HG03521 (cell line): Measurements from ENCODE around the gene CEP112.

Experiments
- ATAC-seq: cut with Tn5 transposase; IDR thresholded peaks from one replicate; pipeline ENCODE4 v1.9.1; 2021; ENCODE audit warnings: mild to moderate bottlenecking, moderate library complexity; ENCODE audit not compliant: unreplicated experiment

Gene CEP112

GRCh38 chr17:65994679-65995078 lies 197.3 kb downstream of the CEP112 start:
- ATAC-seq, result no peak

GRCh38 chr17:65994114-65994513 lies 197.8 kb downstream of the CEP112 start:
- no peak for ATAC-seq

DNA sequence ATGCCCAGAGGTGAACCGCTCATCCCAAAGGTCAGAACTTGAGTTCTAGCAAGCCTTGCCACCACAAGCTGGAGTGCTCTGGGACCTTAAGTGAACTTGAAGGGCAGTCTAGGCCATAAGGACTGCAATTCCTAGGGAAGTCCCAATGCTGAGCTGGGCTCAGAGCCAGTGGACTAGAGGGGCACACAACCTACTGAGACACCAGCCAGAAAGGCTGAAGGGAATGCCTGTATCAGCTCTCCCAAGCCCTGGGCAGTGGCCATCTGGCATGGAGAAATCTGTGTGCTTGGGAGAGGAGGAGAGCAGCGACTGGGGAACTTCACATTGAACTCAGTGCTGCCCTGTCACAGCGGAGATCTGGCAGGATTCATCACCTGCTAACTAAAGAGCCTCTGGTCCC lies 201.3 kb downstream of the CEP112 start:
- no peak for ATAC-seq

- no peak for ATAC-seq
These were observed 203.5 kb downstream of the CEP112 start for GRCh38 chr17:65988451-65988850.

GRCh38 chr17:65987988-65988387 lies 203.9 kb downstream of the CEP112 start:
- no peak for ATAC-seq

GRCh38 chr17:65985571-65985970 lies 206.4 kb downstream of the CEP112 start:
- no peak for ATAC-seq

DNA sequence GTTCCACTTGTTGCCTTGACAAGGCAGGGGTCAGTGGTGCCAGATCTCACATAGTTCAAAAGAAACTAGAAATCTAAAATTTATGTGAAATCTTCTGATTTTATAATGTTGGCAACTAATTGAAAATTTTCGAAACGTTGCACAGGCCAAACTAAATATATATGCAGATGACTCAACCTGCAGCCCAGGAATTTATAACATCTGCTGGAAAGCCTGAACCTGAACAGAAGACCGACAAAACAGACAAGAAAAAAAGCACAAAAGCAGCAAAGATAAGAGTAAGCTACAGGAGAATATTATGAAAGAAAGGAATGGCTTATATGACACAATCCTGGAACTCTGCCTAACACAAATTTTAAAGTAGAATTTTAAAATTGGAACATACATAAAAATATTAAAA lies 207.6 kb downstream of the CEP112 start:
- ATAC-seq, result no peak

- no peak for ATAC-seq
These were observed 213.1 kb downstream of the CEP112 start for GRCh38 chr17:65978871-65979270.

- ATAC-seq, result no peak
These were observed 214.9 kb downstream of the CEP112 start for GRCh38 chr17:65977041-65977440.

DNA sequence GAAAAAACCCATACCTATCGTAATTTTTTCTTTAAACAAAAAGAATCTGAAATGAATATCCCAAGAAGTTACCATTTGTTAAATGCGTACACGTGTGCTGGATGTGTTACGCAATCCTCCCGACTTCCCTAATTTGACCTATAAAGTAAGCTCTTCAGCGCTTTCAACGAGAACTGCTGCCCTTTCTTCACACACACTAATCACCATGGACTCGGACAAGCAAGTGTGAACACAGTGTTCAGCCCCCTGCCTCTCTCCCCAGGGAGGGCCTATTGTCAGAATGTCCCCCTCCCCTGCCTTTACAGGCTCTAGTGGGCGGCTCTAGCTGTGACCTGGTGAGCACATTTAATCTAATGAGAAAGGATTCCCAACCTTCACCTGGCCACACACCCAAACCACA lies 216.1 kb downstream of the CEP112 start:
- ATAC-seq, result no peak

DNA sequence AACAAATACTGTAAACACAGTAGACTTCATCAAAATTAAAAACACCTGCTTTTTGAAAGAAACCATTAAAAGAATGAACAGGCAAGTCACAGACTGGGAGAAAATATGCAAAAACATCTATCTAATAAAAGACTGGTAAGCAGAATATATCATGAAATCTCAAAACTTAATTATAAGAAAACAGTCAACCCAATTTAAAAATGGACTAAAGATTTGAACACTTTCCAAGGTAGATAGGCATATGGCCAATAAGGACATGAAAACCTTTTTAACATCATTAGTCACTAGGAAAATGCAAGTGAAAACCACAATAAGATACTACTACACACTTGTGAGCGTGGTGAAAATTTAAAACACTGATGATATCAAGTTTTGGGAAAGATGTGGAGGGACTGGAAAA lies 218.7 kb downstream of the CEP112 start:
- ATAC-seq, result no peak

DNA sequence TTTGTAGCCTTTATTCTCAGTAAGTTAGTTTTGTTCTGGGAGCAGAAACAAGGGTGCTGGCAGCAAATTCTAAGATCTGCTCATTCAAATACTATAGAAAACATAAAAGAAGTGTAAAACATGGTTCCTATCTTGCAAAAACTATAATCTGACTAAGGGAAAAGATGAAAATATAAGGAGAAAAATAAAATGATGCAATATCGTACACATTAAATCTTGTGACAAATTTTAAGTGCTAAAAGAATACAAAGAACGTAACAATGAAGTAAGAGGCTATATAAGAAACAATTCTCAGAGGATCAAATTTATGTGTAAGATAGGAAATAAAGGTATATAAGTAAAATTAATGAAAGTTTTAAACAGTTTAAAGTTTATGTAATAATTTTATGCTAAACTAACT lies 224.6 kb downstream of the CEP112 start:
- no peak for ATAC-seq

DNA sequence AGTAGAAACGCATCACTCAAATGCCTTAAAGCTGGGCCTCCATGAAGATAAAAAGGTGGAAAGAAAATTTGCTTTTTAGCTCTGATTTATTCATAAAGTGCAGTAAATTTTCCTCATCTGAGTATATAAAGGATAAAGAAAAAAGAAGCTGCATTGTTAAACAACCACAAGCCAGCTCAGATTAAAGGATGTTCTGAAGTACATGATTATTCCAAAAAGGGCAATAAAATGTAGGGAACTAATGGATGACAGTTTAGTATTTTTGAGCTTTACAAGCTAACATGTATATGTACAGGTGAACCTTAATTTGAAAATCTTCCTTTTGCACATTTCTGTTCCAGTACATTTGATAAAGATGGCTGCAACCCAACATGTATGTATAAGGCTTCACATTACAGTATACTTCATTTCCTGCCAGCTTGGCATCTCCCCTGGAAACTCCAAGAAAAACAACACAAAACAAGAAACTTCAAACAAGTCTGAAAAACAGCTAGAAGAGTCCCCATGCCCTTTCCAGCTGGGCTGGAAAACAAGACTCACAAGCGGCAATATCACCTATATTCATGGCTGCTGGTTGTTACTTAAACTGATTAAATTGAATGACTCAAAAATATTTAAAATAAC lies 225.7 kb downstream of the CEP112 start:
- ATAC-seq, result no peak

- ATAC-seq, result no peak
These were observed 228.8 kb downstream of the CEP112 start for GRCh38 chr17:65963179-65963578.

DNA sequence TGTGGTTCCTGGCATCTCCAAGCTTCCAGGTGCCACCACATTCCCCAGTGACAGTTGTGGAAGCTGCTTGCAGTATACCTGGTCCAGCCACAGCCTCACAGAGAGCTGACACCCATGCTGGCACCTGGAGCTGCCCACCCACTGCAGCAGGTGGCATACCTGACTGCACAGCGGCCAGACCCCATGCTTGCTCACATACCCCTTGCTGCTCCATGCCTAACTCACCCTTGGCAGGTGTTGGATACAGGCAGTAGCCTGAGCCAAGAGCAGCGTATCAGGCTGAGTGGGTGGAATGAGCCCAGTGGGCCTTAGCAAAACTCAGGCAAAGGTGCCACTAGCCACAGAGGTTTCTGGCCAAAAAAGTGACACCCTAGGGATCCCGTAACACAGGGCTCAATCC lies 232.3 kb downstream of the CEP112 start:
- ATAC-seq, result no peak

GRCh38 chr17:65956814-65957213 lies 235.1 kb downstream of the CEP112 start:
- no peak for ATAC-seq

DNA sequence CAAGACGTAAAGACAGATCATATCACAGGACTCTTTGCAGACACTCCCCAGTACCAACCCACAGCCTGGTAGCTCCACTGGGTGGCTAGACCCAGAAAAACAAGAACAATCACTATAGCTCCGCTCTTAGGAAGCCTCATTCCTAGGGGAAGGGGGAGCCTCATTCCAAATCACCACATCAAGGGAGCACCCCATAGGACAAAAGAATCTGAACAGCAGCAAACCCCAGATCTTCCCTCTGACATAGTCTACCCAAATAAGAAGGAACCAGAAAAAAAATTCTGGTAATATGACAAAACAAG lies 237.8 kb downstream of the CEP112 start:
- ATAC-seq, result no peak

DNA sequence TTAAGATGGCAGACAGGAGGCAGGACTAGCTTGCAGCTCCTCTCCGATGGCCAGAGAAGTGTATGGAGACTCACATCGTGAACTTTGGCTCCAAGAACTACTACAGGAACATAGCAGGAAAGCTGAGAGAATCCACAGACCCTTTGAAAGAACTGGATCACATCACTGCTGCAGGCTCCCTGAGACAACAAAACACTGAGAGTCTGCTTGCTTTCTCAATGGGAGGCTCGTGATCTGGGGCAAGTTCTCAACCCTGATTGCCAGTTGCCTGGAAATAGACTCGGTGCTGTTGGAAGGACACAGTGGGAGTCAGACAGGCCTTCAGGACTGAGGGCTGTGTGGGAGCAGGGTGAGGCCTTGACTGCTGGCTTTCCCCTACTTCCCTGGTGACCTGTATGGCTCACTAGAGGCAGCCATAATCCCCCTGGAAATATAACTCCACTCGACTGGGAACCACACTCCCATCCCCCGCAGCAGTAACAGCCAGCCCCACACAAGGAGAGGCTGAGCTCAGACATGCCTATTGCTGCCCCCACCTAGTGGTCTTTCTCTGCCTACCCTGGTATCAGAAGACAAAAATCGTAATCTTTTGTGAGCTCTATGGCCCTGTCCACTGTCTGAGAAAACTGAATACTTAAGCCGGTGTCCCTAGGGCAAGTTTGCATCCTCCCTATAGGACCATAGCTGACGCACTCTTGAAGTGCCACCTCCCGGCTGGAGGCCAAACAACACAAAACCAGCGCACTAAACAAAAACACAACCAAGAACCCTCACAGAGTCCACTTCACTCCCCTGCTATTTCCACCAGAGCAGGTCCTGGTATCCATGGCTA lies 238.4 kb downstream of the CEP112 start:
- ATAC-seq, result no peak

DNA sequence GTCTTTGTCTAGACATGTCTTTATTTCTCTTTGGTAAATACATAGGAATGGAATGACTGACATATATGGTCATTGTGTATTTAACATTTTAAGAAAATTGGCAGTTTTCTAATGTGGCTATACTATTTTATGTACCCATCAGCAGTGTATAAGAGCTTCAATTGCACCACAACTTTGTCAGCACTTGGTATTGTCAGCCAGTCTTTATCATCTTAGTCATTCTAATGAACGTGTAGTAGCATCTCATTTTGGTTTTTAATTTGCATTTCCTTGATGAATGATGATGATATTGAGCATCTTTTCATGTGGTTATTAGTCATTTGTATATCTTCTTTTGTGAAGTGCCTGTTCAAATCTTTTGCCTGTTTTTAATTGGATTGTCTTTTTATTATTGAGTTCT lies 239.3 kb downstream of the CEP112 start:
- ATAC-seq, result no peak

- no peak for ATAC-seq
These were observed 239.9 kb downstream of the CEP112 start for GRCh38 chr17:65952015-65952414.

- no peak for ATAC-seq
These were observed 244.1 kb downstream of the CEP112 start for GRCh38 chr17:65947831-65948230.

GRCh38 chr17:65942592-65942991 lies 249.3 kb downstream of the CEP112 start:
- ATAC-seq, result no peak
